CD4-positive, CD25-positive, alpha-beta regulatory T cell (primary cell): ENCODE data around the gene LRRC45. TPM values are rescaled to one million over a fixed set of nuclear protein-coding genes. Genes with fewer than 3 reads are reported as not detected.
"Not testable (repeated sequence)": the region's sequence is repeated elsewhere in the genome, so short reads cannot be mapped to it uniquely, and the experiment has no call there.

Experiments used
- ATAC-seq, 2 donors: fragments of 150-1000 bp; cut with Tn5 transposase; one replicate each; pipeline ENCODE4 v1.10.0; 2021; ENCODE audit warnings: low read depth in 2 of 2, moderate number of reproducible peaks in 2 of 2, moderate library complexity in 1 of 2
- DNase-seq, 3 donors: peaks; one replicate each; pipeline versions ENCODE4 v3.0.0 to v3.0.0-alpha.2; 2012 to 2022; ENCODE audit warnings: mixed read lengths in 1 of 3
- H3K27ac ChIP-seq: one replicate; pipeline ENCODE4 v1.7.0; 2013; ENCODE audit warnings: mild to moderate bottlenecking, low read length; ENCODE audit not compliant: insufficient read depth, poor library complexity, severe bottlenecking
- H3K27me3 ChIP-seq: one replicate; pipeline ENCODE4 v1.7.0; 2013; ENCODE audit warnings: low read length; ENCODE audit not compliant: control insufficient read depth, insufficient read depth
- H3K36me3 ChIP-seq: one replicate; pipeline ENCODE4 v1.7.0; 2013; ENCODE audit warnings: mild to moderate bottlenecking, low read length, moderate library complexity; ENCODE audit not compliant: control insufficient read depth, insufficient read depth
- H3K4me1 ChIP-seq: 2 replicates; pipeline ENCODE4 v1.7.0; 2013; ENCODE audit warnings: mild to moderate bottlenecking, low read length; ENCODE audit not compliant: insufficient read depth, control insufficient read depth, poor library complexity, severe bottlenecking
- H3K4me3 ChIP-seq: one replicate; pipeline ENCODE4 v1.7.0; 2013; ENCODE audit warnings: low read depth, mild to moderate bottlenecking, low read length, moderate library complexity
- H3K9me3 ChIP-seq, 2 experiments: 1 replicate in 1 of 2; 2 replicates in 1 of 2; pipeline ENCODE4 v1.7.0; 2013; ENCODE audit warnings: low read length in 2 of 2, mild to moderate bottlenecking in 1 of 2, moderate library complexity in 1 of 2; ENCODE audit not compliant: control insufficient read depth in 2 of 2
- H3K27ac Mint-ChIP-seq, 3 donors: one replicate each; pipeline ENCODE4 v1.8.0; 2020 to 2022; ENCODE audit warnings: mild to moderate bottlenecking in 3 of 3, mixed read lengths in 3 of 3, moderate library complexity in 2 of 3
- H3K27me3 Mint-ChIP-seq: one replicate; pipeline ENCODE4 v1.8.0; 2022; ENCODE audit warnings: mild to moderate bottlenecking, mixed read lengths
- H3K36me3 Mint-ChIP-seq: one replicate; pipeline ENCODE4 v1.8.0; 2020; ENCODE audit warnings: mixed read lengths
- H3K4me1 Mint-ChIP-seq, 4 donors: one replicate each; pipeline ENCODE4 v1.8.0; 2020 to 2022; ENCODE audit warnings: mixed read lengths in 4 of 4, mild to moderate bottlenecking in 1 of 4
- H3K4me3 Mint-ChIP-seq, 4 donors: one replicate each; pipeline ENCODE4 v1.8.0; 2020 to 2022; ENCODE audit warnings: mild to moderate bottlenecking in 4 of 4, mixed read lengths in 4 of 4, moderate library complexity in 3 of 4
- H3K9me3 Mint-ChIP-seq, 7 donors: one replicate each; pipeline ENCODE4 v1.8.0; 2020 to 2022; ENCODE audit warnings: mixed read lengths in 7 of 7, mild to moderate bottlenecking in 3 of 7, moderate library complexity in 2 of 7
- polyA plus RNA-seq, 4 donors: library from polyadenylated mRNA; unstranded; fragments of 300-500 nt; fragmentation: Illumina TruSeq; gene quantifications; one replicate each; pipeline ENCODE4 v1.2.3, GENCODE V29; 2021
- total RNA-seq: library from RNA; stranded (reverse); gene quantifications from one replicate; pipeline ENCODE4 v1.2.3, GENCODE V29; 2022

LRRC45 gene
- total and polyA plus RNA-seq, 5 donors from 2014 or later: 3.9 to 16.6 (median 6.0) TPM

DNA sequence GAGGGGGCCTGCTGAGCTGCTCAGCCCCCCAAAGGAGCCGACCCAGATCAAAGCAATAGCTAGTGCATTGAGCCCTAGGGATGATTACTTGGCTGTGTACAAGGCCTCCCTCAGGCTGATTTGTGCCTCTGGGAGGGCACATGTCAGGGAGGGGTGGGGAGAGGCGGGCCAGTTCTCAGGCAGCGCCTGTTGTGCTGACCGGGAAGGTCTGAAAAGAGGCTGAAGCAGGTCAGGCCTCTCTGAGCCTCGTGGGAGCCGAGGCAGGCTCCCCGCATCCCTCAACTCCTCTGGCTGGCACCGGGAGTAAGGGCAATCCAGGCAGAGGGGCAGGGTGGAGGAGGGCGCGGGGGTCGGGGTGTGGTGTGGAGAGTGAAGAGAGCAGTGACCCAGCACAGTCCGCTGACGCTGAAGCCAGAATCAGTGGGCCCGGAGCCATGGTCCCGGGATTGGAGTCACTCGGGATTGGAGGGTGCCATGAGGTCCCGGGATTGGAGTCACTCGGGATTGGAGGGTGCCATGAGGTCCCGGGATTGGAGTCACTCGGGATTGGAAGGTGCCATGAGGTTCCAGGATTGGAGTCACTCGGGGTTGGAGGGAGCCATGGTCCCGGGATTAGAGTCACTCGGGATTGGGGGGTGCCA is 11.4 kb downstream of the LRRC45 start:
- H3K36me3 ChIP-seq: no peaks in the 10 kb centered on the region
- Mint-ChIP-seq H3K27me3 (no peaks in the 10 kb centered on the region), H3K9me3 (no peaks in the 10 kb centered on the region), H3K27ac (no peak overlapping the region), H3K36me3 (peaks cover 5% of the 10 kb centered on the region), H3K4me1 (peaks cover 5 to 38% (median 13%) of the 10 kb centered on the region in 4 donors), H3K4me3 (peak overlapping the region in 3 of 4 donors; percentile 91 to 93 (median 93))
- H3K4me3 ChIP-seq: no peak overlapping the region
- no peak overlapping the region for H3K27ac ChIP-seq
- DNase-seq: no peak
- H3K27me3 ChIP-seq: no peaks in the 10 kb centered on the region
- H3K4me1 ChIP-seq: peaks cover 42% of the 10 kb centered on the region
- no peaks in the 10 kb centered on the region for H3K9me3 ChIP-seq
- ATAC-seq: no peak

DNA sequence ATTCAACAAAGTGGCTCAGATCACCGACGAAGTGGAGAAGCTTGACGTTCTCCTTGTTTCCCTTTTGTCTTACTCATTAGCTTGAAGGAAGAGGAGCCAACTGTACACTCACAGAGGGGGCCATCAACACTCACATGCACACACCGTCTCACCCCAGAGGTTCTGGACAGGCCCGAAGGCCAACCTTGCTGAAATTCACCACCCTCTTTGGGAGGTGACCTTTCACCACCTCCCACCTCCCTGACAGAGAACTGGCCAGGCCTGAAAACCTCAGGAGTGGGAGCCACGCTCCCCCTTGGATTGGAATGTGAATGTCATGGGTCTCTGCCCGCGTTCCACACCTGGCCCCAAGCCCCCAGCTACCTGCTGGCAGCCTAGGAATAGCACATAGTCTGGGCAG is 12.4 kb downstream of the LRRC45 start:
- H3K4me3 ChIP-seq: no peak overlapping the region
- no peaks in the 10 kb centered on the region for H3K9me3 ChIP-seq
- H3K36me3 Mint-ChIP-seq: peaks cover 5% of the 10 kb centered on the region
- DNase-seq (no peak), ATAC-seq (no peak)
- H3K27me3 ChIP-seq: no peaks in the 10 kb centered on the region
- H3K27ac ChIP-seq: no peak overlapping the region
- H3K27ac Mint-ChIP-seq: peak overlapping the region in 2 of 3 donors; percentile 24 to 58
- no peaks in the 10 kb centered on the region for H3K9me3 Mint-ChIP-seq
- H3K27me3 Mint-ChIP-seq: no peaks in the 10 kb centered on the region
- H3K4me1 ChIP-seq: peaks cover 35% of the 10 kb centered on the region
- no peaks in the 10 kb centered on the region for H3K36me3 ChIP-seq
- H3K4me3 Mint-ChIP-seq: peak overlapping the region; percentile 76 to 93 (median 92)
- H3K4me1 Mint-ChIP-seq: peaks cover 5 to 31% (median 13%) of the 10 kb centered on the region in 4 donors

DNA sequence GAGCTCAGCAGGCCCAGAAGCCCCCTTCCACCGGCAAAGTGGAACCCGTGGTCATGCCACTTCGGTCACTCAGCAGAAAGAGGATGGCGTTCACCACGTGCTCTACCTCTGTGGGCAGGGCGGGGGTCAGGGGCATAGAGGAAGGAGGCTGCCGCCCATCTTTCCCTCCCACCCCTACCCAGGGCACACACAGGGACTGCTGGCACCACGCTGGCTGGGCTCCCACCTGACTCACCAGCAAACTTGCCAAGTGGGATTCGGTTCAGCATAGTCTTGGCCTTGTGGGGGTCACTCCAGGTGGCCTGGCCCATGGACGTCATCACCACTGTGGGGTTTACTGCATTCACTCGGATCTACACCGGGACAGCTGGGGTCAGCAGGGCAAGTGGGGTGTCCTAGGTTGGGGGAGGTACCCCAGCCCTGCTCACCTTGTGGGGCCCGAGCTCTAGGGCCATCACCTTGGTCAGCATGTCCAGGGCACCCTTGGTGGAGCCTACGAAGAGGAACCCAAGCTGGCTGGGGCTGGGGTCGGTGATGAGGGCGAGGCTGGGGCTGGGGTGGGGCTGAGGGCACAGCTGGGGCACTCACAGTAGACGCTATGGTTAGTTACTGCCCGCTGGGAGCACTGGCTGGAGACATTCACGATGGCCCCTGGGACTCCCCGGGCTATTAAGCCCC is 13.0 kb downstream of the LRRC45 start:
- peak overlapping the region; percentile 86 for H3K27ac ChIP-seq
- H3K4me3 ChIP-seq: peak overlapping the region; percentile 44
- peak overlapping the region in 1 of 3 donors; percentile 36 for H3K27ac Mint-ChIP-seq
- no peaks in the 10 kb centered on the region for H3K27me3 Mint-ChIP-seq
- no peaks in the 10 kb centered on the region for H3K36me3 ChIP-seq
- no peaks in the 10 kb centered on the region for H3K9me3 Mint-ChIP-seq
- no peaks in the 10 kb centered on the region for H3K27me3 ChIP-seq
- no peak for ATAC-seq
- H3K4me1 Mint-ChIP-seq: peaks cover 5 to 30% (median 13%) of the 10 kb centered on the region in 4 donors
- peaks cover 5% of the 10 kb centered on the region for H3K36me3 Mint-ChIP-seq
- DNase-seq: no peak
- peaks cover 29% of the 10 kb centered on the region for H3K4me1 ChIP-seq
- H3K9me3 ChIP-seq: no peaks in the 10 kb centered on the region
- H3K4me3 Mint-ChIP-seq: peak overlapping the region; percentile 75 to 93 (median 84)

DNA sequence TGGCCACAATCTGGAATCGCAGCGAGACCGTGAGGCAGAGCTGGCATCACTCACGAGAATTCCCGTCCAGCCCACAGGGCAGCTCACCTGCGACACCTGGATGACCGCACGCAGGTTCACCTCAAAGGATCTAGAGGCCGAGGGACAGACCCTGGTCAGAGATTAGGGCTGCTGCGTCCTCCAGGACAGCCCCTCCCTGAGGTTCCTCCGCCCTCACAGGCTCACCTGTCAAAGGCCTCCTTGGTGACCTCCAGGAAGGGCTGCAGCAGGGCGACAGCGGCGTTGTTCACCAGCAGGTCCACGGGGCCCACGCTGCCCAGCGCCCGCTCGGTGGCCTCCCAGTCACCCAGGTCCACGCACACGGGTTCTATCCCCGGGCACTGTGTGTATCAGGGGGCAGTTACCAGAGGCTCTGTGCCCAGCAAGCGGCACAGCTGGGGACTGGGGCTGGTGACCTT is 13.6 kb downstream of the LRRC45 start:
- H3K27me3 ChIP-seq: no peaks in the 10 kb centered on the region
- H3K9me3 ChIP-seq: no peaks in the 10 kb centered on the region
- peaks cover 27% of the 10 kb centered on the region for H3K4me1 ChIP-seq
- H3K36me3 ChIP-seq: no peaks in the 10 kb centered on the region
- Mint-ChIP-seq H3K27ac (no peak overlapping the region), H3K27me3 (no peaks in the 10 kb centered on the region), H3K9me3 (no peaks in the 10 kb centered on the region), H3K36me3 (peaks cover 5% of the 10 kb centered on the region), H3K4me3 (peak overlapping the region in 3 of 4 donors; percentile 75 to 93 (median 77)), H3K4me1 (peaks cover 5 to 30% (median 13%) of the 10 kb centered on the region in 4 donors)
- ATAC-seq: no peak
- H3K4me3 ChIP-seq: peak overlapping the region; percentile 44
- peak overlapping the region; percentile 86 for H3K27ac ChIP-seq
- DNase-seq: peak in 1 of 3 donors; percentile 18

DNA sequence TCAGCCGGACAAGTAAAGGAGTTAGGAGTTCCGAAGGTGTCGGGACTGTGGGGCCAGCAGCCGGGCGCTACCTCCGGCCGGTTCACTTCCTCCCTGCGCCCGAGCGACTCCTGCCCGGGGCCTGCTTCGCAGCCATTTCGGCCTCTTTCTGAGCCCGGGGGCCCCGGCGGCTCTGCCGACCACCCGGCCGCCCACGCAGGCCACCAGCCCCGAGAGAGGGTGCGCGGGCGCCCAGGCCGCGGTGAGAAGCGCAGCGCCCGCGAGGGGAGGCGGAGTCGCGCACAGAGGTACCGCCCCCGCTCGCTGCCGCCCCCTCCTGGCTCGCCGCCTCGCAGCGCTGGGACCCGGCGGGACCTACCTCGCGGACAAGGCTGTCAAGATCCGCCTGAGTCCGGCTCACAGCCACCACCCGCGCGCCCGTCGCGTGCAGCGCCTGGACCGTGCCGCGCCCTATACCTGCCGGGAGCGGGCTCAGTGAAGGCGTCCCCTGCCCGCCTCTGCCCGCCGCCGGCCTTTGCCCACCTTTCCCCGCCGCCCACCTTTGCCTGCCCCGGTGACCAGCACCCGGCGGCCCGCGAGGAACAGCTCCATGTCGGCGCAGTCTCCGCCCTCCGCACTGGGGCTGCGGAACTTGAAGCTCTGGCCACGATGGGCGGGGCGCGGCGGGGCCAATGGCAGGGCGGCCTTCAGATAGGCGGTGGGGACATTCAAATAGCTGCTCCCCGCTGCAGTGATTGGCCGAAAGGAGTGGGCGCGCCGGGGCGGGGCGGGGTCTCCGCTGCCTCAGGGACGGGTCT is 14.2 kb downstream of the LRRC45 start, which contains the start of gene DCXR:
DCXR (minus strand) TSS at position 606 of the 797 bp plus-strand sequence; CDS start at position 591, 15 bp downstream.
- H3K27me3 Mint-ChIP-seq: no peaks in the 10 kb centered on the region
- peak within 1 kb of the TSS; percentile 84 to 95 (median 91) for H3K4me3 Mint-ChIP-seq
- peaks cover 23% of the 10 kb centered on the region for H3K4me1 ChIP-seq
- no peaks in the 10 kb centered on the region for H3K9me3 Mint-ChIP-seq
- H3K4me3 ChIP-seq: peak within 1 kb of the TSS; percentile 78
- DNase-seq (peak; percentile 94 to 98 (median 96)), ATAC-seq (peak; percentile 92 to 94)
- peaks cover 5 to 30% (median 13%) of the 10 kb centered on the region in 4 donors for H3K4me1 Mint-ChIP-seq
- peaks cover 5% of the 10 kb centered on the region for H3K36me3 Mint-ChIP-seq
- H3K27me3 ChIP-seq: no peaks in the 10 kb centered on the region
- peak within 1 kb of the TSS; percentile 64 to 91 (median 87) for H3K27ac Mint-ChIP-seq
- H3K36me3 ChIP-seq: no peaks in the 10 kb centered on the region
- H3K27ac ChIP-seq: peak within 1 kb of the TSS; percentile 86
- H3K9me3 ChIP-seq: no peaks in the 10 kb centered on the region

DNA sequence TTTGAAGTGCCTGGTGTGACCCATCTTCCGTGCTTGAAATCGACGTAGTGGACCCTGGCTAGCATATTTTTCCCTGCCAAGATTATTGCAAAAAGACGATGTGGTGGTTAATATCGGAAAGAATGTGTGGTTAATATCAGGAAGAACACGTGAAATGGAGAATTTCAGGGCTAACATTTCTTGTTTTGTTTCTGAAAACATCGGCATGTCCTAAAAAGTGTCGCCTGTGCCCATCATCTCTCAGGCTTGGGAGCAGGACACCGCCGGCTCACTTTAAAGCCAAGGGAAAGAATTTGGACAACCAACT is 14.7 kb downstream of the LRRC45 start:
- no peaks in the 10 kb centered on the region for H3K36me3 ChIP-seq
- Mint-ChIP-seq H3K9me3 (no peaks in the 10 kb centered on the region), H3K4me3 (peak overlapping the region; percentile 84 to 95 (median 91)), H3K4me1 (peaks cover 5 to 29% (median 13%) of the 10 kb centered on the region in 4 donors), H3K27ac (peak overlapping the region; percentile 64 to 91 (median 87)), H3K36me3 (peaks cover 5% of the 10 kb centered on the region), H3K27me3 (no peaks in the 10 kb centered on the region)
- no peaks in the 10 kb centered on the region for H3K27me3 ChIP-seq
- no peak for DNase-seq
- peak overlapping the region; percentile 86 for H3K27ac ChIP-seq
- ATAC-seq: no peak
- H3K9me3 ChIP-seq: no peaks in the 10 kb centered on the region
- H3K4me3 ChIP-seq: peak overlapping the region; percentile 78
- H3K4me1 ChIP-seq: peaks cover 23% of the 10 kb centered on the region

DNA sequence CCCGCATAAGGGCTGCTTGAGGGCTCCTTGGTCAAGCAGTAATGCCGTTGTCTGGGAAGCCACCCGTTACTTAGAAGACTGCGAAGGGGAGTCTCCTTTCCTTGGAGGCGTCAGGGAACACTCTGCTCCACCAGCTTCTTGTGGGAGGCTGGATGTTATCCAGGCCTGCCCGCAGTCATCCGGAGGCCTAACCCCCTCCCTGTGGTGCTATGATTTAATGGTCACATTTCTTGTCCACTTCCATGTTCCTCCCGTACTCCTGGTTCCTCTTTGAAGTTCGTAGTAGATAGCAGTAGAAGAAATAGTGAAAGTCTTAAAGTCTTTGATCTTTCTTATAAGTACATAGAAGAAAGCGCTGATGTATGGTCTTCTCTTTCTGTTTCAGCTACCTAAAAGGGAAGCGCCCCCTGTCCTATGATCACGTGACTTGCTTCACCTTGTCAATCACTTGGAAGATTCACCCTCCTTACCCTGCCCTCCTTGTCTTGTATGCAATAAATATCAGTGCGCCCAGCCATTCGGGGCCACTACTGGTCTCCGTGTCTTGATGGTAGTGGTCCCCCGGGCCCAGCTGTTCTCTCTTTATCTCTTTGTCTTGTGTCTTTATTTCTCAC is 15.8 kb downstream of the LRRC45 start:
- DNase-seq: peak in 1 of 3 donors; percentile 39
- H3K9me3 ChIP-seq, H3K9me3 Mint-ChIP-seq, H3K36me3 Mint-ChIP-seq, H3K27me3 Mint-ChIP-seq, H3K36me3 ChIP-seq, H3K27me3 ChIP-seq, ATAC-seq, H3K27ac ChIP-seq, H3K4me3 ChIP-seq: not testable (repeated sequence)
- Mint-ChIP-seq H3K27ac (peak overlapping the region in 2 of 3 donors; percentile 67 to 81), H3K4me1 (peaks cover 5 to 28% (median 13%) of the 10 kb centered on the region in 4 donors), H3K4me3 (peak overlapping the region in 3 of 4 donors; percentile 63 to 79 (median 69))
- peaks cover 23% of the 10 kb centered on the region for H3K4me1 ChIP-seq
